HCT116 (cell line): ENCODE measurements around the gene COA7. TPM values are rescaled to one million over a fixed set of nuclear protein-coding genes. Genes with fewer than 3 reads are reported as not detected.

Source experiments
- ATAC-seq: fragments of 200-7000 bp; cut with Tn5 transposase; 2 replicates; pipeline ENCODE4 v1.9.1; 2020; ENCODE audit warnings: mild to moderate bottlenecking, moderate library complexity
- Bru-seq: library from RNA; stranded (reverse); fragments of 400-500 nt; gene quantifications from one replicate; lab custom pipeline; 2021; lab: Mats Ljungman, UMichigan
- BruChase-seq, 2 experiments: library from RNA; stranded (reverse); fragments of 400-500 nt; gene quantifications; one replicate each; lab custom pipeline; 2021; lab: Mats Ljungman, UMichigan
- BruUV-seq: library from RNA; stranded (reverse); fragments of 400-500 nt; replicated peaks from 2 replicates; lab custom pipeline; 2021; lab: Mats Ljungman, UMichigan
- CTCF ChIA-PET: fragments of 300-600 bp; sonication (Branson Sonifier 250); formaldehyde crosslinking; loops from one replicate; lab custom pipeline; 2021; ENCODE audit warnings: antibody characterized with exemption; lab: Charles Lee
- POLR2A ChIA-PET: fragments of 300-600, 350-600 bp; sonication (Branson Sonifier 250); formaldehyde crosslinking; loops from one replicate; lab custom pipeline; 2021; ENCODE audit warnings: antibody characterized with exemption; lab: Charles Lee
- RAD21 ChIA-PET, 2 experiments: fragments of 300-600 bp; sonication (Branson Sonifier 250); formaldehyde crosslinking; loops; one replicate each; lab custom pipeline; 2023; ENCODE audit warnings: low total read pairs in 2 of 2; ENCODE audit not compliant: uncharacterized antibody in 2 of 2, unreplicated experiment in 2 of 2, low non-redundant PET in 1 of 2; lab: Charles Lee
- DNase-seq: peaks from one replicate; pipeline ENCODE4 v3.0.0-alpha.2; 2010; ENCODE audit warnings: low read depth, low spot score
- H2AFZ ChIP-seq: fragments of 200-600 bp; shearing (Covaris generic), sonication (generic); 2 replicates; pipeline ENCODE4 v1.6.1; 2017; ENCODE audit warnings: low read depth, mixed run types, mixed read lengths, antibody characterized with exemption, low read length; ENCODE audit not compliant: poor library complexity, severe bottlenecking
- H3K27ac ChIP-seq: 2 replicates; pipeline ENCODE4 v1.5.1; 2012; ENCODE audit warnings: low read depth, low read length
- H3K27me3 ChIP-seq: fragments of 200-600 bp; sonication (generic); 2 replicates; pipeline ENCODE4 v1.6.1; 2016; ENCODE audit warnings: mixed run types, low read length, mixed read lengths; ENCODE audit not compliant: insufficient read depth
- H3K36me3 ChIP-seq, 2 experiments: fragments of 200-500 bp in 1 of 2; fragments of 200-600 bp in 1 of 2; sonication (Bioruptor generic) in 1 of 2; sonication (generic) in 1 of 2; 2 replicates each; pipeline versions ENCODE4 v1.5.1 to v1.6.1; 2014 to 2016; ENCODE audit warnings: low read length in 2 of 2, inconsistent platforms in 1 of 2, mixed read lengths in 1 of 2, mixed run types in 1 of 2; ENCODE audit not compliant: insufficient read depth in 2 of 2, control insufficient read depth in 1 of 2
- H3K4me1 ChIP-seq, 2 experiments: fragments of 200-600 bp in 1 of 2; sonication (generic) in 1 of 2; 2 replicates each; pipeline versions ENCODE4 v1.5.1 to v1.6.1; 2012 to 2017; ENCODE audit warnings: low read length in 2 of 2, inconsistent platforms in 1 of 2, mild to moderate bottlenecking in 1 of 2, mixed read lengths in 1 of 2, mixed run types in 1 of 2, moderate library complexity in 1 of 2; ENCODE audit not compliant: insufficient read depth in 2 of 2, control insufficient read depth in 1 of 2
- H3K4me2 ChIP-seq: fragments of 200-600 bp; sonication (generic); 2 replicates; pipeline ENCODE4 v1.6.1; 2017; ENCODE audit warnings: mixed run types, low read length, mixed read lengths
- H3K4me3 ChIP-seq, 2 experiments: fragments of 200-600 bp in 1 of 2; sonication (generic) in 1 of 2; replicated peaks in 1 of 2; 2 replicates each; pipeline ENCODE4 v1.5.1; 2011 to 2016; ENCODE audit warnings: low read length in 2 of 2, control low read depth in 1 of 2, low read depth in 1 of 2, mild to moderate bottlenecking in 1 of 2, mixed read lengths in 1 of 2, mixed run types in 1 of 2
- H3K79me2 ChIP-seq: fragments of 200-600 bp; sonication (generic); 2 replicates; pipeline ENCODE4 v1.6.1; 2017; ENCODE audit warnings: mild to moderate bottlenecking, mixed run types, low read length, moderate library complexity, mixed read lengths; ENCODE audit not compliant: insufficient read depth
- H3K9ac ChIP-seq: fragments of 200-600 bp; sonication (generic); 2 replicates; pipeline ENCODE4 v1.6.1; 2016; ENCODE audit warnings: low read length, mixed read lengths
- H3K9me2 ChIP-seq: fragments of 200-600 bp; sonication (generic), shearing (Covaris generic); 2 replicates; pipeline ENCODE4 v1.6.1; 2017; ENCODE audit warnings: mixed run types, mild to moderate bottlenecking, moderate library complexity; ENCODE audit not compliant: insufficient read depth
- H3K9me3 ChIP-seq, 2 experiments: fragments of 200-500 bp in 1 of 2; fragments of 200-600 bp in 1 of 2; sonication (Bioruptor generic) in 1 of 2; sonication (generic) in 1 of 2; 2 replicates each; pipeline ENCODE4 v1.6.1; 2014 to 2017; ENCODE audit warnings: low read length in 2 of 2, mixed read lengths in 2 of 2, inconsistent platforms in 1 of 2, low read depth in 1 of 2, mild to moderate bottlenecking in 1 of 2, mixed run types in 1 of 2, moderate library complexity in 1 of 2; ENCODE audit not compliant: control insufficient read depth in 1 of 2, insufficient read depth in 1 of 2
- H4K20me1 ChIP-seq: fragments of 200-600 bp; sonication (generic), shearing (Covaris generic); 2 replicates; pipeline ENCODE4 v1.6.1; 2017; ENCODE audit warnings: mixed run types, mild to moderate bottlenecking, moderate library complexity; ENCODE audit not compliant: insufficient read depth
- CBX3 ChIP-seq: IDR thresholded peaks from 2 replicates; pipeline ENCODE4 v1.6.1; 2012; ENCODE audit warnings: low read depth
- EGR1 ChIP-seq: IDR thresholded peaks from 2 replicates; pipeline ENCODE4 v1.6.1; 2012; ENCODE audit warnings: low read depth
- ELF1 ChIP-seq: IDR thresholded peaks from 2 replicates; pipeline ENCODE4 v1.6.1; 2012; ENCODE audit warnings: low read depth, borderline replicate concordance
- FOSL1 ChIP-seq: IDR thresholded peaks from 2 replicates; pipeline ENCODE4 v1.6.1; 2012; ENCODE audit warnings: low read depth
- POLR2A ChIP-seq: IDR thresholded peaks from 2 replicates; pipeline ENCODE4 v1.7.0; 2011; ENCODE audit warnings: borderline replicate concordance; ENCODE audit not compliant: insufficient read depth, insufficient read length; ENCODE audit errors: extremely low read depth
- POLR2AphosphoS5 ChIP-seq: IDR thresholded peaks from 2 replicates; pipeline ENCODE4 v1.6.1; 2011; ENCODE audit warnings: mild to moderate bottlenecking, low read depth, low read length, moderate library complexity
- SIN3A ChIP-seq: IDR thresholded peaks from 2 replicates; pipeline ENCODE4 v1.6.1; 2012; ENCODE audit warnings: low read depth
- SP1 ChIP-seq: IDR thresholded peaks from 2 replicates; pipeline ENCODE4 v1.6.1; 2012; ENCODE audit warnings: low read depth
- YY1 ChIP-seq: IDR thresholded peaks from 2 replicates; pipeline ENCODE4 v1.6.1; 2011; ENCODE audit warnings: low read length, low read depth, moderate library complexity, mild to moderate bottlenecking; ENCODE audit not compliant: insufficient replicate concordance; ENCODE audit errors: extremely low read depth
- ZFX ChIP-seq: fragments of 450-650 bp; IDR thresholded peaks from 2 replicates; pipeline ENCODE4 v1.6.1; 2017
- ZNF274 ChIP-seq: fragments of 200-500 bp; sonication (Bioruptor generic); IDR thresholded peaks from 2 replicates; pipeline ENCODE4 v1.6.1; 2014; ENCODE audit warnings: mild to moderate bottlenecking, low read depth, low read length, inconsistent platforms
- intact Hi-C: fragments of 100-400 bp; cut with micrococcal nuclease; formaldehyde crosslinking; loops from 2 replicates; pipeline ENCODE4 v1.10.0; 2022
- long read RNA-seq: library from polyadenylated mRNA; unstranded; transcript quantifications from one replicate; pipeline ENCODE4 v2.0.0, GENCODE V29; 2021; ENCODE audit not compliant: unreplicated experiment
- polyA plus RNA-seq: library from polyadenylated mRNA; unstranded; fragments of >200 nt; gene quantifications from 2 replicates; pipeline ENCODE4 v1.2.1, GENCODE V29; 2012; ENCODE audit warnings: missing spikeins
- total RNA-seq: library from RNA; stranded (reverse); gene quantifications from one replicate; pipeline ENCODE4 v1.2.1, GENCODE V29; 2021; ENCODE audit not compliant: unreplicated experiment
- TF ChIP-seq, protein P1 (sequence below): IDR thresholded peaks from 2 replicates; pipeline ENCODE4 v1.6.1; 2012

The COA7 gene
- total RNA-seq (43.6 TPM), Bru-seq, nascent RNA (percentile 89 among the genes with signal in this experiment), BruChase-seq, experiment 1, labeled RNA remaining after a 6-hour chase (percentile 86 among the genes with signal in this experiment), BruChase-seq, experiment 2, labeled RNA remaining after a 2-hour chase (percentile 95 among the genes with signal in this experiment)
- 19.1 and 19.5 TPM in 2 replicates for polyA plus RNA-seq
- long read RNA-seq, full-length matches to known transcripts = 47 of 54 reads
- long read RNA-seq, partial matches to known transcripts = 0 of 54 reads
- long read RNA-seq, other reads (novel, unspliced or antisense) = 7 of 54 reads

DNA sequence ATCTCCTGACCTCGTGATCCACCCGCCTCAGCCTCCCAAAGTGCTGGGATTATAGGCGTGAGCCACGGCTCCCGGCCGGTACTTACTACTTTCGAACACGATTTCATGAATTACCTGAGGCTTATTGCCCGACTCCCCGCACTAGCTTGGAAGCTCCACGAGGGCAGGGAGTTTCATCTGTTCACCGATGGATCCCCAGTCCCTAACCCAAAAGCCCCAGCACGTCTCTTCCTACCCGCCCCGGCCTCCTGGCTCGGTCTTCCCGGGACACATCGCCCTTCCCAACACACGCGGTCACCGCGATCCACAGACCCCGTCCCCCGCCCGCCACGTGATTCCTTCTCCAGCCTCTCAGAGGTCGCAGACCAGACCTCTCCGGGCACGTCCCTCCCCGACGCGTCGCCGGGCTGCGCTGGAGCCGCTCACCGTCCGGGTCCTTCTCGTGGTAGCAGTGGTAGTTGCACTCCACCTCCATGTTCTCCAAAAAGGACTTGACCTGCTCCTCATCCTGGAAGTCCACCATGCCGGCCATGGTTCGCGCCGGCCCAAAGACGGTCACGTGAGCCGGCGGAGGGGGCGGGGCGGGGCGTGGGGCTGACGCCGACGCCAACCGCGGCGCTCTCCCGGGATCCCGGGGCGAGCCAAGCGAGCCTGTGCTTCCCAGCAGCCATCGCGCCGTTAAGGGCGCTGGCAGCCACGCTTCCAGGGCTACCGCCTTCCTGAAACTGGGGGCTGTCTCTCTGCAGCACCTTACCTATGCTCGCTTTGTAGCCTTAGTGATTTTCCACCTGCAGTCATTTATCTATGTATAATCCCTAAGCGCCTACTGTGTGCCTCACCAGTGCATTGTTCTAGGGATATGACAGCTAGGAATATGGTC, at the start of gene COA7:
Gene COA7, minus strand, starts transcription at position 553 of the 880 bp plus-strand sequence. Its CDS starts 21 bp downstream, at position 532.
- H3K4me3 ChIP-seq = peak within 1 kb of the TSS; percentile 77 to 82
- H3K27me3 ChIP-seq = no peaks in the 10 kb centered on the region
- peak; percentile 77 for ATAC-seq
- peak within 1 kb of the TSS; percentile 94 for H3K9ac ChIP-seq
- ChIA-PET RAD21 (no interaction called here), CTCF (interaction anchor here (1.9 kb wide), 1 partner anchor 12 kb away, joined by 10 read pairs; no protein-coding TSS in a partner anchor), POLR2A (no interaction called here)
- peaks cover 56% of the 10 kb centered on the region for H3K79me2 ChIP-seq
- H4K20me1 ChIP-seq = no peaks in the 10 kb centered on the region
- H3K27ac ChIP-seq = peak within 1 kb of the TSS; percentile 78
- DNase-seq = peak; percentile 62
- peaks cover 0 to 2% of the 10 kb centered on the region in 2 experiments; a peak in 2 of 4 replicates for H3K36me3 ChIP-seq
- H3K4me1 ChIP-seq = peaks cover 5 to 32% of the 10 kb centered on the region in 2 experiments; a peak in 3 of 4 replicates
- H2AFZ ChIP-seq = peak within 1 kb of the TSS; percentile 8
- intact Hi-C loops = no loop called here
- TF ChIP-seq SIN3A (peak; percentile 48; the same call in 1 of the 2 replicates), FOSL1 (no peak), POLR2A (peak; percentile 87), ELF1 (no peak; the same call in 1 of the 2 replicates), SP1 (no peak; the same call in 1 of the 2 replicates), ZFX (0 out of 2 replicates have a peak, but pooled peaks have one; percentile 26), YY1 (peak; percentile 87), EGR1 (peak; percentile 60), CBX3 (peak; percentile 73; the same call in 1 of the 2 replicates), ZNF274 (no peak), POLR2AphosphoS5 (peak; percentile 89)
- TF ChIP-seq, protein P1, sequence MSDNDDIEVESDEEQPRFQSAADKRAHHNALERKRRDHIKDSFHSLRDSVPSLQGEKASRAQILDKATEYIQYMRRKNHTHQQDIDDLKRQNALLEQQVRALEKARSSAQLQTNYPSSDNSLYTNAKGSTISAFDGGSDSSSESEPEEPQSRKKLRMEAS = peak; percentile 99
- TF ChIP-seq, all 23 proteins: peak for 8
- peak within 1 kb of the TSS; percentile 71 for H3K4me2 ChIP-seq
- BruUV-seq = no TSS peak
- no peaks in the 10 kb centered on the region for H3K9me3 ChIP-seq
- H3K9me2 ChIP-seq = no peaks in the 10 kb centered on the region
